Body of pancreas (tissue), 4 donors: ENCODE data around the gene PCSK6.

Source experiments
- POLR2A ChIP-seq, 3 donors: fragments of 450-650 bp; IDR thresholded peaks; one replicate each; pipeline ENCODE4 v1.6.1; 2016; ENCODE audit warnings: antibody characterized with exemption in 3 of 3, mild to moderate bottlenecking in 2 of 3
- TF ChIP-seq, protein P1 (sequence below), 7 experiments: fragments of 450-650 bp in 4 of 7; fragments of 200-600 bp in 3 of 7; sonication (generic) in 3 of 7; IDR thresholded peaks; one replicate each; pipeline ENCODE4 v1.5.1; 2016 to 2019; ENCODE audit warnings: antibody characterized with exemption in 7 of 7

DNA sequence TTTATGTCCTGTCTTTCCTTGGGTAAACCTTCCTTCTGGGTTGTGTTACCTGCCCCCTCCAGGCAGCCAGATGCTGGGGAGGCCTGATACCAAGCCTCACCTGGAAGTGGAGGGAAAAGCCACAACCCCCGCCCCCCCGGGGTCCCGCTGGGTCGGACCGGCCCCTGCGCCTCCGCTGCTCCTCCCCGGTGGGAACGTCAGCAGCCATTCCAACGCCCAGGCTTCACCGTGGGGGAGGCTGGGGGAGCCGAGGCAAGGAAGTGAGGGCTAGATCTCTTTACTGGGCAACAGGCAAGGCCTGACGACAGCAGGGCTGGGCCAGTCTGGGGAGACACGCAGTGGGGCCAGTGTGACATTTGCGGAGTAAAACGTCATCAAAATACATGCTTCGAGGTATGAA, 141.5 kb downstream of the PCSK6 start:
- TF ChIP-seq POLR2A (IDR thresholded peaks at IDR 0.05), result no peak
- TF ChIP-seq, protein P1, sequence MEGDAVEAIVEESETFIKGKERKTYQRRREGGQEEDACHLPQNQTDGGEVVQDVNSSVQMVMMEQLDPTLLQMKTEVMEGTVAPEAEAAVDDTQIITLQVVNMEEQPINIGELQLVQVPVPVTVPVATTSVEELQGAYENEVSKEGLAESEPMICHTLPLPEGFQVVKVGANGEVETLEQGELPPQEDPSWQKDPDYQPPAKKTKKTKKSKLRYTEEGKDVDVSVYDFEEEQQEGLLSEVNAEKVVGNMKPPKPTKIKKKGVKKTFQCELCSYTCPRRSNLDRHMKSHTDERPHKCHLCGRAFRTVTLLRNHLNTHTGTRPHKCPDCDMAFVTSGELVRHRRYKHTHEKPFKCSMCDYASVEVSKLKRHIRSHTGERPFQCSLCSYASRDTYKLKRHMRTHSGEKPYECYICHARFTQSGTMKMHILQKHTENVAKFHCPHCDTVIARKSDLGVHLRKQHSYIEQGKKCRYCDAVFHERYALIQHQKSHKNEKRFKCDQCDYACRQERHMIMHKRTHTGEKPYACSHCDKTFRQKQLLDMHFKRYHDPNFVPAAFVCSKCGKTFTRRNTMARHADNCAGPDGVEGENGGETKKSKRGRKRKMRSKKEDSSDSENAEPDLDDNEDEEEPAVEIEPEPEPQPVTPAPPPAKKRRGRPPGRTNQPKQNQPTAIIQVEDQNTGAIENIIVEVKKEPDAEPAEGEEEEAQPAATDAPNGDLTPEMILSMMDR (IDR thresholded peaks at IDR 0.05), result no peak
